Measurements from ENCODE around the gene WHRN.
A peak's percentile ranks its signal among the peaks of the same experiment; 100 is the strongest.

WHRN gene

DNA sequence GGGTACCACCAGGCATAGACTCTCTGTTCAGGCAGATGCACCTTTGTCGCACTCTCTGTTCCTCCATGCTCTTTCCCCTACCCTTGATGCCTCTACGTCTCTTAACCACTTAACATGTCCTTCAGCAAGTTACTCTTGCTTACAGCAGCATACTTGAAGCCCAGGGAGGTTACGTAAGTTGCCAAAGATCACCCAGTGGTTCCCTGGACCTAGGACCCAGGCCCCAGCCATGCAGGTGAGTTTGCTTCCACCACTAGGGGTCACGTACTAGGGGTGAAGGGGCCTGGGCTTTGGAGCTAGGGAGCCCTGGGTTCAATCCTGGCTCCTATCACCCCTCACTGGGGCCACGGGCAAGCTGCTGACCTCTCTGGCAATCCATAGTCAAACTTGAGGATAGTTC is 126.4 kb downstream of the WHRN start:
- DNase-seq (ENCODE audit: low spot score): no peak

DNA sequence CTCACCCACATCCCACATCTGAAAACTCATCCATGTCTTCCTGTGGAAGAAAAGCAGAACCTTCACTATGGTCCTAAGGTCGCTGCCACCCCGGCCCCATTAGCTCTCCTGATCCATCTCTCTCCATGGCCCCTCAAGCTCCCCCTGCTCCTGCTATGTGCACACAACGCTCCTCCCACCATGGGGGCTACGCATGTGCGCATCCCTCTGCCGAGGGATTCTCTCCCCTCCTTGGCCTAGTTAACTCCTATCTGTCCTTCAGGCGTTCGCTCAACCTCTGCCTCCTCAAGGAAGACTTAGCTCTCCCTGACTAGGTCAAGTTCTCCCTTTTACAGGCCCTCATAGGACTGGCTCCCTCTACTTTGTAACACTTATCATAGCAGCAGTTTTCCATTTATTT is 127.3 kb downstream of the WHRN start:
- no peak for DNase-seq (ENCODE audit: low spot score)

DNA sequence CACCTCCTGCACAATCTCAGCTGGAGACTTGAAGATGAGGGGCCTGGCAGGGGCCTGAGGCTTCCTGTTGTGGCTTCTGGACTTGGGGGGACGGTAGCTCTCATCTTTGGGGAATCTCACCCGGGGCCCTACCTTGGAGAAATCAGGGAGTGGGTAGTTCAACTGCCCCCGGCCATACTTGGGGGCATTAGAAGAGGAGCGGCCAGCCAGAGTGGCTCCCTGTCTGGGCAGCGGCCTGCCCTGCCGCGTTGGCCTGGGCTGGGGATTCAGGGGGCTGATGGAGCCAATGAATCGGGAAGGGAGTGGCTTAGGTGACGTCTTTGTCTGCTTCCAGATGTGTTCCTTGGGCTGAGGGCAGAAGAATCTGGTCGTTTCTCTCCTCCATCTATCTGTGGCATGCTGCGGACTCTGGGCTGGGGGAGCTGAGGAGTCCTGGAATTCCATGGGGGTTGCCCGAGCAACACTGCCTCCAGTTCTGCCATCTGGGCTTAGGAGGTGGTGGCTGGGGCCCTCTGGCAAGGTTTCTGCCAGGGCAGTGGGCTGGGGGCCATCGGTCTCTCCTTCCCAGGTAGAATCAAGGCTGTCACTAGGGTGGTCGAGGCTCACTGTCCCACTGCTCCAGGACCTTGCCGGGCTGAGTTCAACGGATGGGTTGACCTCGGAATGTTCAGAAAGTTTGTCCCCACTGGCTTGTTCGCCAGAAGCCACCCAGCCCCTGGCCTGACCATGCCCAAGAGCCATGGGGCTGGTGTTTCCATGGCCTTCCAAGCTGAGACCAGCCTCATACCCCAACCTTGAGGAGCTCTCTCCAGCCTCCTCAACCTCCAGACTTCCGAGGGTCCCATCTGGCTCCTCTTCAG is 128.5 kb downstream of the WHRN start:
- no peak for DNase-seq (ENCODE audit: low spot score)

DNA sequence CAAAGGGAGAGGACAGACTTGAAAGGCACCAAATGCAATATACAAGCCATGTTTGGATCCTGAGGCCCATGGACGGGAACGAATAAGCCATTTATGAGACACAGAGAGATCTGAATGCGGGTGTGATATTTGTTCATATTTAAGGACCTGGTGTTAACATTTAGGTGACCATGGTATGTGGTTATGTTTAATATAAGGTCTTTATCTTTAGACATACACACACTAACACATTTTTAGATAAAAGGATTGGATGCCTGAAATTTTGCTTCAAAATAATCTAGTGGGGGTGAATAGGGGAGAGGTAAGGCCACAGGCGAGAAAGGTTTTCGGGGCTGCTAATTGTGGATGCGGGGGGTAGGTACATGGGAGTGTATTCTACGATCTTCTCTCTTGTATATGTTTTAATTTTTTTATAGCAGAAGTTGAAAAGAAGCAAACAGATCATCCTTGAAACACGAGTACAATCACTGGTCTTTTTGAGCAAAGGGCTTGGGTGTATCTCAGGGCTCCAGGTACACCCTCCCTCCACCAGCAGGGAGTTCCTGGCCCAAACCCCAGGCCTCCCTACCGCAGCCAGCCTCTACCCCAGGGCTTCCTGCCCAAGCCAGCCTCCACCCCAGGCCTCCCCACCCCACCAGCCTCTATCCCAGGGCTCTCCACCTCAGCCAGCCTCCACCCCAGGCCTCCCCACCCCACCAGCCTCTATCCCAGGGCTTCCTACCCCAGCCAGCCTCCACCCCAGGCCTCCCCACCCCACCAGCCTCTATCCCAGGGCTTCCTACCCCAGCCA is 129.7 kb downstream of the WHRN start:
- DNase-seq (ENCODE audit: low spot score): no peak

DNA sequence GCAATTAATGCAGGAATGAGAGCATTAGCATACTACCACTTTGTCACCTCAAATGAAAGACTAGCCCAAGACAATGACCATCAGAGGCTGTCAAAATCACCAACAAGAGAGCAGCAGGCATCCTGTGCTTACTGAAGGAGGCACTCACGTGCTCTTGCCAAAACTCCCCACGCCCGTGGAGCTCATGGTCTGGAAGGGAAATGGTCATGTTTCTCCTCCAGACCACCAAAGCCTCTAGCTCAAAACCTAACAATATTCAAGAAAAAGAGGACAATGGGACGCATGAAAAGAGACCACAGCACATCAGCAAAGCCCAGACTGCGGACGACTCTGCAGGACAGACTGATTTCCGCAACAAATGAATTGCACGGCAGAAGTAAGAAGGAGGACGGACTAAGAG is 130.3 kb downstream of the WHRN start:
- no peak for DNase-seq (ENCODE audit: low spot score)

DNA sequence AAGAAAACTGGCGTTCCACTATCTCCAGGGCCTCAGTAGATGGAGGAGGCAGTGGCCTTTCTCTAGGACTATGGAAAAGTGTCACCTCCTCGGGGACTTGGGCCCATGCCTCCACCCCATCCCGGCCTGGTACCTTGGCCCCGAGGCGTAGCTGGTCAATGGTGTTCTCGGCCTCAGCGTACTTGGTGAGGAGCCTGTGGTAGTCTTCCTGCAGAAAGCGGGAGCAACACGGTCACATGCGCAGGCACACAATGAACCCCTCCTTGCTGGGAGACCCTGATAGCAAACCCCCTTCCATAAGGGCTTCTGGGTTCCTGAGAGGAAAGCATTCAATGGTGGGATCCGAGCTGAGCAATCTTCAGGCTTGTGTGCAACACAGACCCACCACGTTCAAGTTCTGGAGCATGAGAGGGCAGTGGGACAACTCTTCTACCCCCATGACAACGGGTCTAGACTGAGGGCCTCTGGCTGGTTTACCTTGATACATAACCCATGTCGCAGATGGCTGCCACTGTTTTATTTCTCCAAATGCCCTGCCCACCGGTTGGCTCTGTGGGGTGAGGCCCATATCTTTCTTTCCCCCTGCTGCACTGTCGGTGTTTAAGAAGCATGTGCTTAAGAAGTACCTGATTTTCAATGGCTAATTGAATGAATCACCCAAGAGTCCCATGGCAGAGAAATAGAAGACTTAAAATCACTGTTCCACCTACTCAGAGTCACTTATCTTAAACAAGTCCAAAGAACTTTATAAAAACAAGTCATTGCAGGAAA is 131.1 kb downstream of the WHRN start:
- no peak for DNase-seq (ENCODE audit: low spot score)

DNA sequence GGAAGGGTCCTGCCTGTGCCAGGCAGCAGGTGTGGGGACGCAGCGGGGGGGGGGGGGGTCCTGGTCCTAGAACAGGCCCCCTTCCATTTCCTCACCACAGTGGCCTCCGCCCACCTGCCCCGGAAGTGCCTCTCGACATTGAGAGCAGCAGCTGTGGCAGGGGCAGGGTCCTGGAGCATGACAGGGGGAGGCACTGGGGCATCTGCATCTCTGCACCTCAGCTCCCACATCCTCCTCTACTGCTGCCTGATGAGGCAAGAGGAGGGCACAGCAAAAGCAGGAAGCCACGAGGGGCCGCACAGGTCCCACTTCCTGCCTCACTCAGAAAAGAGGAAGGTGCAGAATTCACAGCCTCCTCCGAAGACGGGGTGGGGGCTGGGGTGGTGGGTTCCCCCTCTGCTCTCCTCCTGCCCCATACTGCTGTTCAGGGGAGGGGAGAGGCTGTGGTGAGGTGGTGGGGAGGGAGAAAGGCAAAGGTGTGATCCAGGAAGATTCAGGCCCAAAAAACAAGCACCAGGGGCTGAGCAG is 132.3 kb downstream of the WHRN start:
- no peak for DNase-seq (ENCODE audit: low spot score)

DNA sequence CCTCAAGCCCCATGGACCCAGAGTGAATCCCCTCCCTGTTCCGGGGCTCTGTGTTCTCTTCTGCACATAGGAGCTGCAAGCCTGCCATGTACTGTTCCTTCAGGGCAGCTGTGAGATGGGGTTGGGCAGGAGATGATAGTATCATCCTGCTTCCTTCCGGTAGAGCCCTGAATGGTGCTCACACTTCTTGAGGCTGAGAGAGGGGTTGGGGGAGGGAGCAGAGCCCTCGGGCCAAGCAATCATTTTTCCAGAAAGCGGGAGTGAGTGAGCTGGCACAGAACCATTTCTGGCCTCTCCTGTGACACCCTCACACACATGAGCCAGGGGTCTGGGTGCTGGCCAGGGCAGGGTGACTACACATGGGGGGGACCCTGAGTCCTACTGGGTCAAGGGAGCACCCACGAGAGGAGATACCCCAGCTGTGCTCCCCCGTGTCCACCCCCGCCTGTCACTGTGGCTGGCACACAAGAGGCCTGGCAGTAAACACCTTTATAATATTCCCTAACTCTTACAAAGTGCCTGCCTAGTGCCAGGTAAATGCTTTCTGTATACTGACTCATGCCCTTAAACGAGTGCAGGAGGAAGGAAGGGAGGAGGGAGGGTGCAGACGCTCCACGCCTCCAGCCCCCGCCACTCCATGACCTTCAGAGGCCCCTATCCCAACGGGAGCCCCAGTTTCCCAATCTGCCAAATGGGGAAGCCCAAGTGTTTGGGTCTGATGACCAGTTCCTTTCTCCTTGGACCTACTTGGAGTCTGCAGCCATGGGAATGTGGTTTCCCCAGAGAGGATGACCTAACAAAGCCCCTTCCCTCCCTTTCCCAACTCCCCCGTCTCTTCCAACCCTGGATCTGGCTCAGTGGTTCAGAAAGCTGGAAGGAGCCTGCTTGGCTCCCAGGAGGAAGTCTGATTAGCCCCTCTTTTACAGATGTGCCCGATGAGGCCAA is 133.0 kb downstream of the WHRN start:
- DNase-seq (ENCODE audit: low spot score): no peak

DNA sequence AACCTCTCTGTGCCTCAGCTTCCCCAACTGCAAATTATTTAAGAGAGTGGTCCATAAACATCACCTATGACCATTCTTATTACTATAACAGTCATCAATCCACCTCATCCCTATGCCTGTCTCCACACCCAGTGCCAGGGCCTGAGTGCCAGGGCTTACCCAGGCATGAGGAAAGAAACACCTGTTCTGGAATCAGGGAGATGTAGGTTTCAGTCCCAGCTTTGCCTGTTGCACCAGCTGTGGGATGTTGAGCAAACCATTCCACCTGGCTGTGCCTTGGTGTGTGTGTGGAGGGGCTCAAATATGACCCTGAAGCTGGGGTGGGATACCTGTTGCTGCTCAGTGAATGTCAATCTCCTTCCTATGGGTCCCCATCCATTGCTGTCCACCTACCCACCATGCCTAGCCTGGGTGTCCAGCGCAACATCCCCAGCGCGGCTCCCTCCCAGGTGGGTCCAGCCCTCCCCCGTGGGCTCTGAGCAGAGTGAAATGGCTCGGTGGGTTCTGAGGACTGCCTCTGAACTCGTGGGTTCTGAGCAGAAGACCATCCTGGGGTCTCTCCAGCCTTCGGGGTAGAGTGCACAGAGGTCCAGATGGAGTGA is 133.8 kb downstream of the WHRN start:
- DNase-seq (ENCODE audit: low spot score): no peak

DNA sequence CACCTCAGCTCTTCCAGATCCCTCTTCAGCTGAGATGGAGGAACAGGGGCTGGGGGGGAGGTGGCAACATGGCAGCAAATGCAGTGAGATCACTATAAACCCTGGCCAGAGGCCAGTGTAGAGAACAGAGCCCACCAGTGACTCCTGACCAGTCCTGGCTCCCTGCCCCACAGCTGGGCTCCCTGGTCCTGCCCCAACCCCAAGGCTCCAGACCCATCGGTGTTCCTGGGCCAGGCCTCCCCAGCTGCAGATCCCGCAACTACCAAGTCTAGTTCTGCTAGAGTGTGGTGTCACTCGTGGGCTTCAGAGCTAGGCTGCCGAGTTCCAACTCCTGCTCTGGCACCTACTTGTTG is 134.3 kb downstream of the WHRN start:
- DNase-seq (ENCODE audit: low spot score): no peak

DNA sequence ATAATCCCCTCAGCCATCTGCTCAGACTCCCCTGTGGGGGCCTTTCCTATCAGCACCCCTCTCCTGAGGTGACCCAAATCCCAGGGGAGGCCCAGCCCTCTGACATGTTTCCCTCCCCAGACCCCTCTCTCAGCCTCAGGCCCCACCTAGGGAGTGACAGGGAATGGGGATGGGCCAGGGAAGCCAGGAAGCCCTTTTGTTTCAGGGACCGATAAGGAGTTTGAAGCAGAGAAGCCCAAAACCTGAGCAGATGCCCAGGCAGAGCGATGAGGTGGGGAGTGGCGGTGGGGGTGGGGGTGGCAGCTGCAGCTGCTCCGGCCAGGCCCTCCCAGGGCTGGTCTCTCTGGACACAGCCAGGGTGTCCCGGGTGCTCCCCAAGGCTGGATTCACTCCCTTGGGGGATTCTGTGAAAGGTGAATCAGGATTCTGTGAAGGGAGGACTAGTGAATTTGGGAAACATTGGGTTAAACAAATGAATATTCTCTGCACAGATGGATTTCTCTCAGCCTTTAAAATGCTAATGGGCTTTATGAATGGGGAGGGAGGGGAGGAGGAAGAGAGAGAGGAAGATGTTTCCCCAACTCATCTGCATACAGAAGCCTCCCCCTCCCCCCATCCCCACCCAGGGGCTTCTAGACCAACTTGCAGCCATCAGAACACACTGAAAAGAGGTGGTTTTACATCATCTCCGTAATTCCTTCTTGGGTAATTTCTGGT is 134.9 kb downstream of the WHRN start:
- DNase-seq (ENCODE audit: low spot score): peak; percentile 91

DNA sequence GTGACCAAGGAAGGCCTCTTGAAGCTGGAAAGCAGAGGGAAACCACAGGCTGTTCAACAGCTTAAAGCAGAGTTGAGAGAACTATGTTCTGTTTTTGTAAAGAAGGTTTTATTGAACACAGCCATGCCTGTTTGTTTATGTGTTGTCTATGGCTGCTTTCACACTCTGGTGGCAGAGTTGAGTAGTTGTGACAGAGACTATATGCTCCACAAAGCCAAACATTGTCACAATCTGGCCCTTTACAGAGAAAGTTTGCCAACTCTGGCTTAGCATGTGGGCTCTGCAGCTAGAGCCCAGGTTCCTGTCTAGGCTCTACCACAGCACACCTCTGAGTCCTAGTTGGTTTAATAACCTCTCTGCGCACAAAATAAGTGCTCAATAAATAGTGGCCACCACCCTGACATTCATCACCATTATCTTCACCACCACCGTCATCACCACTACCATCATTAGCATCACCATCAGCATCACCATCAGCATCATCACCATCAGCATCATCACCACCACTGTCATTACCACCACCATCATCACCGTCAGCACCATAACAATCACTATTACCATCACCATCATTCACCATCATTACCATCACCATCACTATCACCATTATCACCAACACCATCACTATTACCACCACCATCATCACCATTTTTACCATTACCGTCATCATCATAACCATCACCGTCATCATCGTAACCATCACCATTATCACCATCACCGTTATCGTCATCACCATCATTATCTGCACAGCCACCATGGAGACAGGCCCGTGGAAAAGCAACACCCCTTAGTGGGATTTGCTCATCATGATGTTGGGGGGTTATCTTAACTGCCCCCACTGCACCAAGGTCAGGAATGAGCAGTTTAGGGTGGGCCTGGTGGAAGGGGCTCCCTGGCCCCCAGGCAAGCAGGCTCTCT is 135.8 kb downstream of the WHRN start:
- no peak for DNase-seq (ENCODE audit: low spot score)

DNA sequence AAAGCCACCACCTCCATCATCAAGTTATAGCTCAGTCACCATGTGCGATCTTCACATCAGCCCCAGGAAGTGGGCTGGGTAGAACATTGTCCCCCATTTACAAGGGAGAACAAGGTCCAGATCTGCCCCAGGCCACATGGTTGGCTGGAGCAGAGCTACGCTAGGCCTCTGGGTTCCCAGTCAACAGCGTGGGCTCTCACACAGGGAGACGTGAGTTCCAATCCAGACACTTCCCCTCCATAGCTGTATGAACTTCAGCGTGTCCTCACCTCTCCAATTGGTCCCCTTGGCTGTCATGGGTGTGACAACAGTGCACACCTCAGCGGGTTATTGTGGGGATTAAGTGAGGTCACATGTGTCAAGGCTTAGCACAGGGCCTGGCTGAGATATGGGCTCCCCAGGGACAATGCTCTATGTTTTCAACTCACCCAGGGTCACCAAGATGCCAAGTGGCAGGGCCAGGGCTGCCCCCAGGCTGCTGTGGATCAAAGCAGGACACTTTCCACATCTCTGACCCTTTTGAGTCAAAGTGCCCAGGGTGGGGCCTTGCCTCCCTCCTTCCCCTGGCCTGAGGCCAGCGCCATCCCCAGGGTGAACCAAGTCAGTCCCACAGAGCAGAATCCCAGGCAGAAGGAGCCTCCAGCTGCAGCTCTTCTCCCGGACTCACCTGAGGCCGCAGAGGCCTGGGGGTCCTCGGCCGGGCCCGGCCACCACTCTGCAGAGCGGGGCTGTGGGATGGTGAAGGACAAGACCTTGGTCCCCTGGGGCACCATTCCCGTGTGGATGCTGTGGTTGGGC is 137.3 kb downstream of the WHRN start:
- DNase-seq (ENCODE audit: low spot score): no peak

DNA sequence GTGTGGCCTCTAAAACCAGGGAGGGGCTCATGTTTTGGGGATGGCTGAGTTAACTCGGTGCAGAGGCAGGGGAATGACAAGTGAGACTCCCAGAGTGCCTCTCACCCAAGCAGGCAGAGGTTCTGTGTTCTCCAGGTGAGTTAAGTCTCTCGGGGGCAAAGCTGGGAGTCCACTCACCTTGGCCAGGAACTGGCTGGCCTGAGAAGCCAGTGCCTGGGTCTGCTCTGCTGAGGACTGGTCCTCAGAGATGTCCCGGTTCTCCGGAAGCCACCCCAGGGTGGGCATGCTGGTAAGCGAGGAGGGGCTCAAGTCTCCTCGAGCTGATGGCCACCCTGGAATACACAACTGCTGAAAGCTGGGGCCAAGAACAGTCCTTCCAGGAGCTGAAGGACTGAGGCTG is 137.9 kb downstream of the WHRN start:
- DNase-seq (ENCODE audit: low spot score): no peak

DNA sequence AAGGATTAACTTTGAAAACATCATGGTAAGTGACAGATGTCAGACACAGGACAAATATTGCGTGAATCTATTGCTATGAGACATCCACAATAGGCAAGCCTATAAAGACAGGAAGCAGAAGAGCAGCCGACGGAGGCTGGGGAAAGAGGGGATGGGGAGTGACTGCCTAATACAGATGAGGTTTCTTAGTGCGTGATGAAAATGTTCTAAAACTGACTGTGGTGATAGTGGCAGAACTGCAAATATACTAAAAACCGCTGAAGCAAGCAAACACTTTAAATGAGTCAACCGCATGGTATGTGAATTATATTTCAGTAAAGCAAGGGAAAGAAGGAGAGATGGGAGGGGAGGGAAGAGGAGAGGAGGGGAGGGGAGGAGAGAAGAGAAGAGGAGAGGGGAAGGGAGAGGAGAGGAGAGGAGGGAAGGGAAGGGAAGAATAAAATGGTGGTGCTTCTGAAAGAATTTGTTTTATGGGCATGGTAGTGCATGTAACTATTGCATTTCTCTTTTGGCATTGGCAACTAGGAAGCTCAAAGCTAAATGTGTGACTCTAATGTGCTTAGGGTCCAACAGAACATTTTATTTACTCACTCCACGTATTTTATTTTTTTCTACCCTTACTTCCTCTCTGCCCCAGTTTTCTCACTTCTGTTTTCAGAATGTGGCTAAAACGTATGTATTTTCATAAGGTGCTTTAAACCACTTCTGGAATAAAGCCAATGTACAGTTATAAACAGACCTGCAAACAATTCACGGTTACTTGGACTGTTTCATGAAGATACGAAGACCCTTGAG is 138.7 kb downstream of the WHRN start:
- DNase-seq (ENCODE audit: low spot score): no peak

DNA sequence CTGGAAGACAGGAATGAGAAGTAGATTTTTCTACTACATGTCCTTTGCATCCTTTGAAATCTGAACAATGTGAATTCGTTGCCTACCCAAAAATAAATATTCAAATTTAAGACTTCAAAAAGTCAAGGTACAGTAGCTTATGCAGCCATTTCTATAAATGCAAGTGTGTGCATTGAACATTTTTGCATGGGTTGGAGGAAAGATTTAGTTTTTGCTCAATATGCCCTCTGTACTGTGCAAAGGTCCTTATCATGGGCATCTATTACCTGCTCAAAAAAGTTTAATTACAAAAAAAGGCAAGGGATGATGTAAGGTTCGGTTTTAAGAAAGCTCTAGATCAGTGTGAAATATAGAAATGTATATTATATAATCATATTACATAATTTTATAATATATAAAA is 140.1 kb downstream of the WHRN start:
- no peak for DNase-seq (ENCODE audit: low spot score)

Measured in D341Med (cell line).